OCI-LY3 (cell line): ENCODE measurements around the gene PPDPF.

ENCODE experiments used
- EZH2phosphoT487 ChIP-seq: fragments of 200-600 bp; shearing (Covaris generic); IDR thresholded peaks from 2 replicates; pipeline ENCODE4 v1.6.1; 2018; ENCODE audit warnings: antibody characterized with exemption, mixed run types, low read depth
- TF ChIP-seq, protein P1 (sequence below): fragments of 200-600, 300-600 bp; sonication (generic); IDR thresholded peaks from 2 replicates; pipeline ENCODE4 v1.5.1; 2014; ENCODE audit warnings: antibody characterized with exemption, low read length, low read depth

DNA sequence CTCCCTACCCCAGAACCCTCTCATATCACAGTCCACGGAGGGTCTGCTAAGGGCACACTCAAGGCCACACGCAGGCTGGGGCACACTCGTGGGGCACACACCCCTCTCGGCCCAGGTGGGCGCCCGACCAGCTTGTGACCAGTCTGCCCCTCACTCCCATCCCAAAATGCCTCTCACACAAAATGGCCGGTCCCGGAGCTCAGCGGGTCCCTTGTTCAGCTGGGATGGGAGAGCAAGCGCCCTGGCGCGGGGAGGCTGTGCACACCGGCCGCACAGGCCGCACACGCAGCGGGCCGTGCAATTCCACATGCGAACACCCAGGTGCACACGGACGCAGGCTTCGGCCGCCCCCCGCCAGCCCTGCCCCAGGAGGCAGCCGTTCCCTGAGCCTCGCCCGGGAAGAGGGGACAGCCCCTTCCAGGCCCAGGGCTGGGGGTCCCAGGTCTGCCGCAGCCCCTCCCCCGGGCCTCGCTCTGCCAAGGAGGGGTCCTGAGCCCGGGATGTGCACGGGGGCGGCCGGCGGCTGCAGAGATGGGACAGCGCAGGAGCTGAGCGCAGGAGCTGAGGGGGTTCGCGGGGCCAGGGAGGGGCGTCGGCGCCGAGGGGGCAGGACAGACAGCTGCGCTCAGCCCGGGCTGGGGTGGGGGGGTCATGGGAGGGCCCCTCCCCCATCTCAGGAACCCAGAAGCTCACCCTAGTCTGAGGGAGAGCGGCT, 49.4 kb upstream of the PPDPF start:
- TF ChIP-seq, protein P1, sequence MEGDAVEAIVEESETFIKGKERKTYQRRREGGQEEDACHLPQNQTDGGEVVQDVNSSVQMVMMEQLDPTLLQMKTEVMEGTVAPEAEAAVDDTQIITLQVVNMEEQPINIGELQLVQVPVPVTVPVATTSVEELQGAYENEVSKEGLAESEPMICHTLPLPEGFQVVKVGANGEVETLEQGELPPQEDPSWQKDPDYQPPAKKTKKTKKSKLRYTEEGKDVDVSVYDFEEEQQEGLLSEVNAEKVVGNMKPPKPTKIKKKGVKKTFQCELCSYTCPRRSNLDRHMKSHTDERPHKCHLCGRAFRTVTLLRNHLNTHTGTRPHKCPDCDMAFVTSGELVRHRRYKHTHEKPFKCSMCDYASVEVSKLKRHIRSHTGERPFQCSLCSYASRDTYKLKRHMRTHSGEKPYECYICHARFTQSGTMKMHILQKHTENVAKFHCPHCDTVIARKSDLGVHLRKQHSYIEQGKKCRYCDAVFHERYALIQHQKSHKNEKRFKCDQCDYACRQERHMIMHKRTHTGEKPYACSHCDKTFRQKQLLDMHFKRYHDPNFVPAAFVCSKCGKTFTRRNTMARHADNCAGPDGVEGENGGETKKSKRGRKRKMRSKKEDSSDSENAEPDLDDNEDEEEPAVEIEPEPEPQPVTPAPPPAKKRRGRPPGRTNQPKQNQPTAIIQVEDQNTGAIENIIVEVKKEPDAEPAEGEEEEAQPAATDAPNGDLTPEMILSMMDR, result no peak
- no peak for TF ChIP-seq EZH2phosphoT487
